ENCODE data around the gene GSAP.

DNA sequence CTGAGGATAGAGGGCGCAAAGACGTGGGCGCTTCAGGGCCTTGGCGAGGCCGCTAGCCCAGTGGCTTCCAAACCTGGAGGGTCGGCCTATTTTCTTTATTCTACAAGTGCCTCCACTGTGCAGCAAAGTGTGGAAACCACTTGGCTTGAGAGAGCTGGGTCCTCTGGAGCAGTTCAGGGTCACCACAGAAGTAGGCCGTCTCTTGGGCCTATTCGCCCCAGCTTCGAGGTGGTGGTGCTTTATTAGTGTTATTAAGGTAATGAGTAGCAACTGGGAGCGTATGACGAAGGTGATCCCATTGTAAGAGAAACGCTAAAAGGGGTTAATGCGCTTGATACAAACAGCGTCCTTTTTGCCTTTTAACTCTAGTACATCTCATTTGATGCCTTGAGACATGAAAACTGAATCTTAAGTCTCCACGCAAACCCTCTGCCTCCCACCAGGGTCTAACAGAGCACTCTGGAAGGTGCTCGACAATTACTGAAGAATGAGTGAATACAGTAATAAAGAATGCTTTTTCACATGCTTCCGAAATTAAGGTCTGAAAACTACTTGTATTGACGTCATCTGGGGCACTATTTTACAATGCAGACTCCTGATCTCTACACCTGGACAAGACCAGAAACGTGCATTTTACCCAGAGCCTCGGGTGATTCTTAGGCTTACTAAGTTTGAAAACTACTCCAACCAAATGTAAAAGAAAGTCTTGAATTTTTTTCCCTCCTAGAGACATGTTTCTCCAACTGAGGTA, 647 bp upstream of the GSAP start:
- TF ChIP-seq POLR2A (IDR thresholded peaks at IDR 0.05) (no peak), EP300 (IDR thresholded peaks at IDR 0.05) (no peak)
- TF ChIP-seq, protein P1, sequence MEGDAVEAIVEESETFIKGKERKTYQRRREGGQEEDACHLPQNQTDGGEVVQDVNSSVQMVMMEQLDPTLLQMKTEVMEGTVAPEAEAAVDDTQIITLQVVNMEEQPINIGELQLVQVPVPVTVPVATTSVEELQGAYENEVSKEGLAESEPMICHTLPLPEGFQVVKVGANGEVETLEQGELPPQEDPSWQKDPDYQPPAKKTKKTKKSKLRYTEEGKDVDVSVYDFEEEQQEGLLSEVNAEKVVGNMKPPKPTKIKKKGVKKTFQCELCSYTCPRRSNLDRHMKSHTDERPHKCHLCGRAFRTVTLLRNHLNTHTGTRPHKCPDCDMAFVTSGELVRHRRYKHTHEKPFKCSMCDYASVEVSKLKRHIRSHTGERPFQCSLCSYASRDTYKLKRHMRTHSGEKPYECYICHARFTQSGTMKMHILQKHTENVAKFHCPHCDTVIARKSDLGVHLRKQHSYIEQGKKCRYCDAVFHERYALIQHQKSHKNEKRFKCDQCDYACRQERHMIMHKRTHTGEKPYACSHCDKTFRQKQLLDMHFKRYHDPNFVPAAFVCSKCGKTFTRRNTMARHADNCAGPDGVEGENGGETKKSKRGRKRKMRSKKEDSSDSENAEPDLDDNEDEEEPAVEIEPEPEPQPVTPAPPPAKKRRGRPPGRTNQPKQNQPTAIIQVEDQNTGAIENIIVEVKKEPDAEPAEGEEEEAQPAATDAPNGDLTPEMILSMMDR (IDR thresholded peaks at IDR 0.05): no peak

Data from ovary (tissue), 3 donors.